Measurements from ENCODE around the gene CRADD.

CRADD gene

DNA sequence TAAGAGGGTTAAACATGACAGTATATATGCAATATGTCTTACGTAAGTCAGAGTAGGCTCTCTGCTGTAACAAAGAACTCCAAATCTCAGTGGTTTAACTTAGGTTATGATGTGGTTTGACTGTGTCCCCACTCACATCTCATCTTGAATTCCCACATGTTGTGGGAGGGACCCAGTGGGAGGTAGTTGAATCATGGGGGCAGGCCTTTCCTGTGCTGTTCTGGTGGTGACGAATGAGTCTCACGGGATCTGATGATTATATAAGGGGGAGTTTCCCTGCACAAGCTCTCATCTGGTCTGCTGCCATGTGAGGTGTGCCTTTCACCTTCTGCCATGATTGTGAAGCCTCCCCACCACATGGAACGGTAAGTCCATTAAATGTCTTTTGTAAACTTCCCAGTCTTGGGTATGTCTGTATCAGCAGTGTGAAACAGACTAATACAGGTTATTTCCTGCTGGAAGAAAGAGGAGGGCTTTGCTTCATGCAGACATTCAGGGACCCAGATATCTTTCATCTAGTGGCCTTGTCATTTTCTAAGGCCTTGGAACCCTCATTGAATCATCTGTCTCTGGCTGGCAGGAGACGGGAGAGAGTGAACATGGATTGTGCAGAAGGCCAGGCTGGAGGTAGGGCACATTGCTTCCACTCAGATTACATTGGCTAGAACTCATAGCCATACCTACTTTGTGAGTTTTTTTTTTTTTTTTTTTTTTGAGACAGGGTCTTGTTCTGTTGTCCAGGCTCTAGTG, 96.1 kb downstream of the CRADD start:
- TF ChIP-seq NFIC (IDR thresholded peaks at IDR 0.05): no peak
- TF ChIP-seq TEAD4 (IDR thresholded peaks at IDR 0.05): no peak
- no peak for TF ChIP-seq YY1 (IDR thresholded peaks at IDR 0.05; ENCODE audit: low read depth)
- TF ChIP-seq, protein P1, sequence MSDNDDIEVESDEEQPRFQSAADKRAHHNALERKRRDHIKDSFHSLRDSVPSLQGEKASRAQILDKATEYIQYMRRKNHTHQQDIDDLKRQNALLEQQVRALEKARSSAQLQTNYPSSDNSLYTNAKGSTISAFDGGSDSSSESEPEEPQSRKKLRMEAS (IDR thresholded peaks at IDR 0.05): no peak
- no peak for TF ChIP-seq TCF12 (IDR thresholded peaks at IDR 0.05; ENCODE audit: low read depth)
- no peak for TF ChIP-seq EGR1 (IDR thresholded peaks at IDR 0.05)
- TF ChIP-seq, protein P2, sequence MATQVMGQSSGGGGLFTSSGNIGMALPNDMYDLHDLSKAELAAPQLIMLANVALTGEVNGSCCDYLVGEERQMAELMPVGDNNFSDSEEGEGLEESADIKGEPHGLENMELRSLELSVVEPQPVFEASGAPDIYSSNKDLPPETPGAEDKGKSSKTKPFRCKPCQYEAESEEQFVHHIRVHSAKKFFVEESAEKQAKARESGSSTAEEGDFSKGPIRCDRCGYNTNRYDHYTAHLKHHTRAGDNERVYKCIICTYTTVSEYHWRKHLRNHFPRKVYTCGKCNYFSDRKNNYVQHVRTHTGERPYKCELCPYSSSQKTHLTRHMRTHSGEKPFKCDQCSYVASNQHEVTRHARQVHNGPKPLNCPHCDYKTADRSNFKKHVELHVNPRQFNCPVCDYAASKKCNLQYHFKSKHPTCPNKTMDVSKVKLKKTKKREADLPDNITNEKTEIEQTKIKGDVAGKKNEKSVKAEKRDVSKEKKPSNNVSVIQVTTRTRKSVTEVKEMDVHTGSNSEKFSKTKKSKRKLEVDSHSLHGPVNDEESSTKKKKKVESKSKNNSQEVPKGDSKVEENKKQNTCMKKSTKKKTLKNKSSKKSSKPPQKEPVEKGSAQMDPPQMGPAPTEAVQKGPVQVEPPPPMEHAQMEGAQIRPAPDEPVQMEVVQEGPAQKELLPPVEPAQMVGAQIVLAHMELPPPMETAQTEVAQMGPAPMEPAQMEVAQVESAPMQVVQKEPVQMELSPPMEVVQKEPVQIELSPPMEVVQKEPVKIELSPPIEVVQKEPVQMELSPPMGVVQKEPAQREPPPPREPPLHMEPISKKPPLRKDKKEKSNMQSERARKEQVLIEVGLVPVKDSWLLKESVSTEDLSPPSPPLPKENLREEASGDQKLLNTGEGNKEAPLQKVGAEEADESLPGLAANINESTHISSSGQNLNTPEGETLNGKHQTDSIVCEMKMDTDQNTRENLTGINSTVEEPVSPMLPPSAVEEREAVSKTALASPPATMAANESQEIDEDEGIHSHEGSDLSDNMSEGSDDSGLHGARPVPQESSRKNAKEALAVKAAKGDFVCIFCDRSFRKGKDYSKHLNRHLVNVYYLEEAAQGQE (IDR thresholded peaks at IDR 0.05; ENCODE audit: low read depth): no peak

DNA sequence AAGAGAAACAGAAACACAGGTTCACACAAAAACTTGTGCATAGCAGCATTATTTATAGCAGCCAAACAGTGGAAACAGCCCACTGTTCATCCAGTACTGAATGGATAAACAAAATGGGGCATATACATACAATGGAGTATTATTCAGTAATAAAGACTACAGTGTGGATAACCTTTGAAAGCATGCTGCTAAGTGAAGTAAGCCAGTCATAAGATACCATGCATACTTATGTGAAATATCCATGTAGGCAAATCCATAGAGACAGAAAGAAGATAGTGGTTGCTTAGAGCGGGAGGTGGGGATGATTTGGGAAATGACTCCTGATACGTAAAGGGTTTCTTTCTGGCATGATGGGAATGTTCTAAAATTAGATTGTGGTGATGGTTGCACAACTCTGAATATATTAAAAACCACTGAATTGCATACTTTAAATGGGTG, 99.4 kb downstream of the CRADD start:
- TF ChIP-seq, protein P2 (IDR thresholded peaks at IDR 0.05; ENCODE audit: low read depth): no peak
- TF ChIP-seq TAF1 (IDR thresholded peaks at IDR 0.05; ENCODE audit: low read depth) (no peak), TCF12 (IDR thresholded peaks at IDR 0.05; ENCODE audit: low read depth) (no peak), CREB1 (IDR thresholded peaks at IDR 0.05; ENCODE audit: low read depth) (no peak), TEAD4 (IDR thresholded peaks at IDR 0.05) (no peak), EGR1 (IDR thresholded peaks at IDR 0.05) (no peak), CEBPB (IDR thresholded peaks at IDR 0.05) (no peak), EP300 (IDR thresholded peaks at IDR 0.05; ENCODE audit: borderline replicate concordance) (no peak), NFIC (IDR thresholded peaks at IDR 0.05) (no peak), RAD21 (IDR thresholded peaks at IDR 0.05; ENCODE audit: low read depth) (no peak)

DNA sequence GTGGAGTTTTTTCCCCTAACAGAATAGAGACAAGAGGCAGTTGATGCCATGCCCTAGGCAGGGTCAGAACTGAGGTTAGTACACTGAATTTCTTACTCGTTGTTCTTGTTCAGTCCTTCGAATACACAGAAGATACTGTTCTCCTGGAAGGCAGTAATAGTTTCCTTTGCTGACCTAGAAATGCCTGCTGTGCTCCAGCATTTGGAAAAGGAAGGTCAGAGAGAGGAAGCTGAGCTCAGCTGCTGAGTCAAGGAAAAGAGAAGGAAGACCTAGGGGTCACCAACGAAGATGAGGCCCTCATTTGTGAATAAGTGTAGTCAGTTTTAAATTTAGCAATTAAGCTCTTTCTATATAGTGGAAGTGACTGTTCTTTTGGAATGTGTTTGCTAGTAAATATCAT, 100.1 kb downstream of the CRADD start:
- TF ChIP-seq, protein P2 (IDR thresholded peaks at IDR 0.05; ENCODE audit: low read depth): no peak
- no peak for TF ChIP-seq RAD21 (IDR thresholded peaks at IDR 0.05; ENCODE audit: low read depth)
- TF ChIP-seq, protein P1 (IDR thresholded peaks at IDR 0.05): no peak
- TF ChIP-seq, protein P3, sequence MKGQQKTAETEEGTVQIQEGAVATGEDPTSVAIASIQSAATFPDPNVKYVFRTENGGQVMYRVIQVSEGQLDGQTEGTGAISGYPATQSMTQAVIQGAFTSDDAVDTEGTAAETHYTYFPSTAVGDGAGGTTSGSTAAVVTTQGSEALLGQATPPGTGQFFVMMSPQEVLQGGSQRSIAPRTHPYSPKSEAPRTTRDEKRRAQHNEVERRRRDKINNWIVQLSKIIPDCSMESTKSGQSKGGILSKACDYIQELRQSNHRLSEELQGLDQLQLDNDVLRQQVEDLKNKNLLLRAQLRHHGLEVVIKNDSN (IDR thresholded peaks at IDR 0.05): no peak
- no peak for TF ChIP-seq TAF1 (IDR thresholded peaks at IDR 0.05; ENCODE audit: low read depth)
- no peak for TF ChIP-seq FOXM1 (IDR thresholded peaks at IDR 0.05; ENCODE audit: borderline replicate concordance, low read depth)
- no peak for TF ChIP-seq CEBPB (IDR thresholded peaks at IDR 0.05)
- TF ChIP-seq TCF12 (IDR thresholded peaks at IDR 0.05; ENCODE audit: low read depth): no peak

DNA sequence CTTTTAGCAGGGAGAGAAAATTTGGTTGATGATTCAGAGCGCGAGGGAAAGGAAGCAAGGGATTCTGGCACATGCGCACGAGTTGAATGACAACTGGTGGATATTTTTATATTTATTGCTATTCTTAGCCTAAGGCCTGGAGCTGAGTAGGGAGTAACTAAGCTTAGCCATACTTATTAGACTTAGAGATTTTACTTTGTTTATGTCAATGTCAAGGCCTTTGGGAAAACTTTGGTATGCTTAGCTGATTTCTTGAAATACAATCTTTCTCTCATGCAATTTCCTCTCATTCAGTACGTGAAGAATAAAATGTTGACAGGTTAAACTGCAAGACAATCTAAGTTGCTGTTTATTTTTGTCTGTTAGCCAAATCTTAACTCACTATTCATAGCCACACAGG, 101.1 kb downstream of the CRADD start:
- TF ChIP-seq, protein P1 (IDR thresholded peaks at IDR 0.05): no peak
- TF ChIP-seq ZBTB7A (IDR thresholded peaks at IDR 0.05; ENCODE audit: low read depth) (no peak), FOXM1 (IDR thresholded peaks at IDR 0.05; ENCODE audit: borderline replicate concordance, low read depth) (no peak), RAD21 (IDR thresholded peaks at IDR 0.05; ENCODE audit: low read depth) (no peak), YY1 (IDR thresholded peaks at IDR 0.05; ENCODE audit: low read depth) (no peak), EP300 (IDR thresholded peaks at IDR 0.05; ENCODE audit: borderline replicate concordance) (no peak), EGR1 (IDR thresholded peaks at IDR 0.05) (no peak), TCF12 (IDR thresholded peaks at IDR 0.05; ENCODE audit: low read depth) (no peak), TAF1 (IDR thresholded peaks at IDR 0.05; ENCODE audit: low read depth) (no peak), NFIC (IDR thresholded peaks at IDR 0.05) (no peak), TEAD4 (IDR thresholded peaks at IDR 0.05) (no peak), CEBPB (IDR thresholded peaks at IDR 0.05) (no peak), CREB1 (IDR thresholded peaks at IDR 0.05; ENCODE audit: low read depth) (no peak)
- TF ChIP-seq, protein P3 (IDR thresholded peaks at IDR 0.05): no peak
- TF ChIP-seq, protein P2 (IDR thresholded peaks at IDR 0.05; ENCODE audit: low read depth): no peak
